Mesendoderm (in vitro differentiated cells): ENCODE measurements around the gene RTP3. TPM values are rescaled to one million over a fixed set of nuclear protein-coding genes. Genes with fewer than 3 reads are reported as not detected.

ENCODE experiments used
- DNase-seq: peaks from one replicate; pipeline ENCODE4 v3.0.0; 2013
- H2AK5ac ChIP-seq: 2 replicates; pipeline ENCODE4 v1.6.1; 2013; ENCODE audit warnings: low read length, inconsistent platforms
- H2BK120ac ChIP-seq: 2 replicates; pipeline ENCODE4 v1.6.1; 2013; ENCODE audit warnings: low read depth, mild to moderate bottlenecking, low read length, moderate library complexity, mixed read lengths
- H2BK15ac ChIP-seq: replicated peaks from 2 replicates; pipeline ENCODE4 v1.6.1; 2013; ENCODE audit warnings: low read depth, mild to moderate bottlenecking, moderate library complexity
- H2BK5ac ChIP-seq: 2 replicates; pipeline ENCODE4 v1.6.1; 2013; ENCODE audit warnings: low read length, inconsistent platforms
- H3K18ac ChIP-seq: 2 replicates; pipeline ENCODE4 v1.6.1; 2013; ENCODE audit warnings: mild to moderate bottlenecking, low read length, mixed read lengths
- H3K23ac ChIP-seq: one replicate; pipeline ENCODE4 v1.6.1; 2013; ENCODE audit warnings: low read length
- H3K27ac ChIP-seq: 2 replicates; pipeline ENCODE4 v1.5.1; 2013; ENCODE audit warnings: low read depth, mild to moderate bottlenecking, inconsistent platforms, low read length, moderate library complexity
- H3K27me3 ChIP-seq: 2 replicates; pipeline ENCODE4 v1.6.1; 2013; ENCODE audit warnings: low read length, control low read depth, mild to moderate bottlenecking, inconsistent platforms; ENCODE audit not compliant: insufficient read depth, poor library complexity
- H3K36me3 ChIP-seq: 2 replicates; pipeline ENCODE4 v1.6.1; 2013; ENCODE audit warnings: low read length, inconsistent platforms; ENCODE audit not compliant: control insufficient read depth, insufficient read depth
- H3K4ac ChIP-seq: one replicate; pipeline ENCODE4 v1.6.1; 2013; ENCODE audit warnings: low read depth, mild to moderate bottlenecking, low read length, moderate library complexity
- H3K4me1 ChIP-seq: 2 replicates; pipeline ENCODE4 v1.6.1; 2013; ENCODE audit warnings: low read depth, low read length, inconsistent platforms; ENCODE audit not compliant: control insufficient read depth
- H3K4me2 ChIP-seq: 2 replicates; pipeline ENCODE4 v1.6.1; 2013; ENCODE audit warnings: low read length
- H3K4me3 ChIP-seq: 2 replicates; pipeline ENCODE4 v1.5.1; 2013; ENCODE audit warnings: mild to moderate bottlenecking, low read length
- H3K56ac ChIP-seq: one replicate; pipeline ENCODE4 v1.6.1; 2013; ENCODE audit warnings: low read length
- H3K79me1 ChIP-seq: 2 replicates; pipeline ENCODE4 v1.6.1; 2013; ENCODE audit warnings: low read length, inconsistent platforms
- H3K79me2 ChIP-seq: 2 replicates; pipeline ENCODE4 v1.6.1; 2013; ENCODE audit warnings: mild to moderate bottlenecking, low read length; ENCODE audit not compliant: control insufficient read depth, insufficient read depth
- H3K9ac ChIP-seq: 2 replicates; pipeline ENCODE4 v1.6.1; 2013; ENCODE audit warnings: low read length, inconsistent platforms
- H4K5ac ChIP-seq: one replicate; pipeline ENCODE4 v1.6.1; 2013; ENCODE audit warnings: low read length
- H4K8ac ChIP-seq: one replicate; pipeline ENCODE4 v1.6.1; 2013; ENCODE audit warnings: low read depth, mild to moderate bottlenecking, control low read depth, low read length, moderate library complexity
- WGBS: extraction: QIAGEN DNeasy Blood & Tissue Kit; methylation state at CpG from one replicate; pipeline ENCODE4 v1.1.7; 2013; ENCODE audit warnings: low lambda C conversion rate, missing lambda C conversion rate; ENCODE audit not compliant: insufficient coverage; ENCODE audit errors: extremely low coverage; 5-methylcytosine and 5-hydroxymethylcytosine counted together
- polyA plus RNA-seq, 2 experiments: library from polyadenylated mRNA; stranded (reverse); fragments of 200-250 nt; gene quantifications; one replicate each; pipeline ENCODE4 v1.2.3, GENCODE V29; 2013

RTP3 gene
- 0.10 TPM for polyA plus RNA-seq (2013, experiment 1 of 2)
- 0.11 TPM for polyA plus RNA-seq (2013, experiment 2 of 2)

GRCh38 chr3:46497556-46498265 lies at the start of gene RTP3:
Gene RTP3, plus strand, starts transcription at chr3:46497976. Its CDS starts 87 bp downstream, at chr3:46498063.
- Histone ChIP-seq H3K4me1 (peaks cover 3% of the 10 kb centered on the region), H3K4ac (peak within 1 kb of the TSS; percentile 1), H2BK5ac (no peak within 1 kb of the TSS), H3K36me3 (no peaks in the 10 kb centered on the region), H3K4me3 (no peak within 1 kb of the TSS), H2BK15ac (no peak within 1 kb of the TSS), H4K8ac (no peak within 1 kb of the TSS), H4K5ac (no peak within 1 kb of the TSS), H3K79me2 (no peaks in the 10 kb centered on the region), H3K9ac (no peak within 1 kb of the TSS), H2AK5ac (peak within 1 kb of the TSS; percentile 30), H3K27me3 (no peaks in the 10 kb centered on the region), H3K56ac (peak within 1 kb of the TSS; percentile 75), H3K79me1 (no peaks in the 10 kb centered on the region), H3K23ac (no peak within 1 kb of the TSS), H3K27ac (no peak within 1 kb of the TSS), H3K4me2 (no peak within 1 kb of the TSS), H2BK120ac (no peak within 1 kb of the TSS), H3K18ac (peak within 1 kb of the TSS; percentile 10)
- no peak for DNase-seq
- no CpG with 5 or more reads among the region's 9 CpGs for WGBS

- Histone ChIP-seq H3K9ac (no peak overlapping the region), H2BK120ac (no peak overlapping the region), H3K4ac (no peak overlapping the region), H3K4me1 (no peaks in the 10 kb centered on the region), H3K18ac (no peak overlapping the region), H2BK15ac (no peak overlapping the region), H3K4me3 (no peak overlapping the region), H3K36me3 (no peaks in the 10 kb centered on the region), H2BK5ac (no peak overlapping the region), H3K79me1 (no peaks in the 10 kb centered on the region), H3K4me2 (no peak overlapping the region), H2AK5ac (no peak overlapping the region), H3K23ac (no peak overlapping the region), H4K8ac (no peak overlapping the region), H3K79me2 (no peaks in the 10 kb centered on the region), H3K27ac (no peak overlapping the region), H3K56ac (no peak overlapping the region), H3K27me3 (no peaks in the 10 kb centered on the region), H4K5ac (no peak overlapping the region)
- WGBS = no CpG with 5 or more reads among the region's 17 CpGs
- DNase-seq = no peak
Measured at GRCh38 chr3:46448721-46449120, 49.1 kb upstream of the RTP3 start.

- DNase-seq = peak; percentile 40
- no peak overlapping the region for H3K27ac ChIP-seq
- no peak overlapping the region for H2AK5ac ChIP-seq
- H3K36me3 ChIP-seq = no peaks in the 10 kb centered on the region
- H4K5ac ChIP-seq = no peak overlapping the region
- no peaks in the 10 kb centered on the region for H3K27me3 ChIP-seq
- no peak overlapping the region for H3K56ac ChIP-seq
- H2BK5ac ChIP-seq = no peak overlapping the region
- no peak overlapping the region for H3K4me3 ChIP-seq
- H3K4me2 ChIP-seq = no peak overlapping the region
- H3K9ac ChIP-seq = no peak overlapping the region
- H3K23ac ChIP-seq = no peak overlapping the region
- no peak overlapping the region for H2BK120ac ChIP-seq
- no peaks in the 10 kb centered on the region for H3K79me2 ChIP-seq
- H3K18ac ChIP-seq = no peak overlapping the region
- no peak overlapping the region for H3K4ac ChIP-seq
- WGBS = no CpG with 5 or more reads among the region's 14 CpGs
- no peaks in the 10 kb centered on the region for H3K4me1 ChIP-seq
- no peak overlapping the region for H4K8ac ChIP-seq
- H2BK15ac ChIP-seq = no peak overlapping the region
- no peaks in the 10 kb centered on the region for H3K79me1 ChIP-seq
Measured at GRCh38 chr3:46449755-46450552, 47.8 kb upstream of the RTP3 start.

- Histone ChIP-seq H3K36me3 (no peaks in the 10 kb centered on the region), H2BK120ac (no peak overlapping the region), H3K56ac (no peak overlapping the region), H4K8ac (no peak overlapping the region), H3K4me1 (no peaks in the 10 kb centered on the region), H4K5ac (no peak overlapping the region), H3K4me3 (no peak overlapping the region), H3K9ac (no peak overlapping the region), H2AK5ac (no peak overlapping the region), H3K27me3 (no peaks in the 10 kb centered on the region), H3K79me2 (no peaks in the 10 kb centered on the region), H3K4ac (no peak overlapping the region), H3K23ac (no peak overlapping the region), H3K27ac (no peak overlapping the region), H2BK15ac (no peak overlapping the region), H3K79me1 (no peaks in the 10 kb centered on the region), H3K4me2 (no peak overlapping the region), H3K18ac (no peak overlapping the region), H2BK5ac (no peak overlapping the region)
- no CpG with 5 or more reads among the region's 7 CpGs for WGBS
- DNase-seq = no peak
Measured at GRCh38 chr3:46453526-46454208, 44.1 kb upstream of the RTP3 start.

GRCh38 chr3:46454209-46454595 lies 43.6 kb upstream of the RTP3 start:
- Histone ChIP-seq H3K4me3 (no peak overlapping the region), H3K4me2 (no peak overlapping the region), H2BK15ac (no peak overlapping the region), H4K5ac (no peak overlapping the region), H4K8ac (no peak overlapping the region), H3K9ac (no peak overlapping the region), H3K79me2 (no peaks in the 10 kb centered on the region), H3K27ac (no peak overlapping the region), H2AK5ac (no peak overlapping the region), H3K36me3 (no peaks in the 10 kb centered on the region), H3K27me3 (no peaks in the 10 kb centered on the region), H3K79me1 (no peaks in the 10 kb centered on the region), H3K4ac (no peak overlapping the region), H3K56ac (no peak overlapping the region), H3K18ac (no peak overlapping the region), H3K23ac (no peak overlapping the region), H2BK120ac (no peak overlapping the region), H3K4me1 (no peaks in the 10 kb centered on the region), H2BK5ac (no peak overlapping the region)
- no peak for DNase-seq
- no CpG with 5 or more reads among the region's 3 CpGs for WGBS
